Loucy (cell line): Measurements from ENCODE around the gene PKNOX2.

Experiments used
- H2AFZ ChIP-seq: fragments of 200-600 bp; sonication (generic); 2 replicates; pipeline ENCODE4 v1.6.0; 2016; ENCODE audit warnings: antibody characterized with exemption, mild to moderate bottlenecking, low read length, moderate library complexity
- H3F3A ChIP-seq: fragments of 200-600 bp; 2 replicates; pipeline ENCODE4 v1.6.0; 2016; ENCODE audit warnings: antibody characterized with exemption, low read depth, mild to moderate bottlenecking
- H3K27me3 ChIP-seq: fragments of 200-600 bp; sonication (generic); 2 replicates; pipeline ENCODE4 v1.6.1; 2014; ENCODE audit warnings: low read length, mild to moderate bottlenecking; ENCODE audit not compliant: insufficient read depth, poor library complexity, severe bottlenecking
- H3K36me3 ChIP-seq: fragments of 200-600 bp; sonication (generic); 2 replicates; pipeline ENCODE4 v1.6.1; 2016; ENCODE audit warnings: low read length; ENCODE audit not compliant: insufficient read depth
- H3K4me1 ChIP-seq: fragments of 200-600 bp; sonication (generic); 2 replicates; pipeline ENCODE4 v1.5.1; 2014; ENCODE audit warnings: low read length, mild to moderate bottlenecking; ENCODE audit not compliant: insufficient read depth, poor library complexity, severe bottlenecking
- H3K4me2 ChIP-seq: fragments of 200-600 bp; sonication (generic); 2 replicates; pipeline ENCODE4 v1.6.0; 2014; ENCODE audit warnings: antibody characterized with exemption, low read length, low read depth, mild to moderate bottlenecking; ENCODE audit not compliant: poor library complexity, severe bottlenecking
- H3K4me3 ChIP-seq: fragments of 200-600 bp; sonication (generic); 2 replicates; pipeline ENCODE4 v1.5.1; 2014; ENCODE audit warnings: low read length, mild to moderate bottlenecking, mixed read lengths; ENCODE audit not compliant: poor library complexity, severe bottlenecking
- H3K79me2 ChIP-seq: fragments of 200-600 bp; sonication (generic); 2 replicates; pipeline ENCODE4 v1.6.1; 2014; ENCODE audit warnings: low read length; ENCODE audit not compliant: insufficient read depth
- H3K9ac ChIP-seq: fragments of 200-600 bp; sonication (generic); 2 replicates; pipeline ENCODE4 v1.6.0; 2014; ENCODE audit warnings: mild to moderate bottlenecking, low read depth, low read length, moderate library complexity; ENCODE audit not compliant: poor library complexity, severe bottlenecking
- H3K9me2 ChIP-seq: fragments of 200-600 bp; sonication (generic); replicated peaks from 2 replicates; pipeline ENCODE4 v1.6.1; 2016; ENCODE audit warnings: low read depth, low read length, mixed read lengths
- H3K9me3 ChIP-seq: fragments of 200-600 bp; sonication (generic); 2 replicates; pipeline ENCODE4 v1.6.1; 2014; ENCODE audit warnings: mild to moderate bottlenecking, antibody characterized with exemption, low read length, low read depth; ENCODE audit not compliant: insufficient read depth
- H4K20me1 ChIP-seq: fragments of 200-600 bp; sonication (generic); 2 replicates; pipeline ENCODE4 v1.6.0; 2014; ENCODE audit warnings: antibody characterized with exemption, low read length, mild to moderate bottlenecking; ENCODE audit not compliant: insufficient read depth, poor library complexity, severe bottlenecking
- EZH2phosphoT487 ChIP-seq: fragments of 200-600 bp; IDR thresholded peaks from 2 replicates; pipeline ENCODE4 v1.6.1; 2018; ENCODE audit warnings: antibody characterized with exemption, mild to moderate bottlenecking, moderate library complexity, borderline replicate concordance
- TF ChIP-seq, protein P1 (sequence below): fragments of 200-600 bp; sonication (generic); conservative IDR thresholded peaks from 2 replicates; pipeline ENCODE4 v1.5.1; 2014; ENCODE audit warnings: mild to moderate bottlenecking, antibody characterized with exemption, low read length

The PKNOX2 gene

GRCh38 chr11:125235071-125235471 is 70.5 kb downstream of the PKNOX2 start:
- Histone ChIP-seq H3F3A (no peaks in the 10 kb centered on the region), H2AFZ (no peak overlapping the region), H3K9ac (no peak overlapping the region), H3K36me3 (no peaks in the 10 kb centered on the region), H3K79me2 (no peaks in the 10 kb centered on the region), H3K4me2 (no peak overlapping the region), H3K4me1 (no peaks in the 10 kb centered on the region), H3K4me3 (no peak overlapping the region), H4K20me1 (no peaks in the 10 kb centered on the region), H3K27me3 (no peaks in the 10 kb centered on the region), H3K9me3 (no peaks in the 10 kb centered on the region), H3K9me2 (no peaks in the 10 kb centered on the region)
- no peak for TF ChIP-seq EZH2phosphoT487
- TF ChIP-seq, protein P1, sequence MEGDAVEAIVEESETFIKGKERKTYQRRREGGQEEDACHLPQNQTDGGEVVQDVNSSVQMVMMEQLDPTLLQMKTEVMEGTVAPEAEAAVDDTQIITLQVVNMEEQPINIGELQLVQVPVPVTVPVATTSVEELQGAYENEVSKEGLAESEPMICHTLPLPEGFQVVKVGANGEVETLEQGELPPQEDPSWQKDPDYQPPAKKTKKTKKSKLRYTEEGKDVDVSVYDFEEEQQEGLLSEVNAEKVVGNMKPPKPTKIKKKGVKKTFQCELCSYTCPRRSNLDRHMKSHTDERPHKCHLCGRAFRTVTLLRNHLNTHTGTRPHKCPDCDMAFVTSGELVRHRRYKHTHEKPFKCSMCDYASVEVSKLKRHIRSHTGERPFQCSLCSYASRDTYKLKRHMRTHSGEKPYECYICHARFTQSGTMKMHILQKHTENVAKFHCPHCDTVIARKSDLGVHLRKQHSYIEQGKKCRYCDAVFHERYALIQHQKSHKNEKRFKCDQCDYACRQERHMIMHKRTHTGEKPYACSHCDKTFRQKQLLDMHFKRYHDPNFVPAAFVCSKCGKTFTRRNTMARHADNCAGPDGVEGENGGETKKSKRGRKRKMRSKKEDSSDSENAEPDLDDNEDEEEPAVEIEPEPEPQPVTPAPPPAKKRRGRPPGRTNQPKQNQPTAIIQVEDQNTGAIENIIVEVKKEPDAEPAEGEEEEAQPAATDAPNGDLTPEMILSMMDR = no peak

DNA sequence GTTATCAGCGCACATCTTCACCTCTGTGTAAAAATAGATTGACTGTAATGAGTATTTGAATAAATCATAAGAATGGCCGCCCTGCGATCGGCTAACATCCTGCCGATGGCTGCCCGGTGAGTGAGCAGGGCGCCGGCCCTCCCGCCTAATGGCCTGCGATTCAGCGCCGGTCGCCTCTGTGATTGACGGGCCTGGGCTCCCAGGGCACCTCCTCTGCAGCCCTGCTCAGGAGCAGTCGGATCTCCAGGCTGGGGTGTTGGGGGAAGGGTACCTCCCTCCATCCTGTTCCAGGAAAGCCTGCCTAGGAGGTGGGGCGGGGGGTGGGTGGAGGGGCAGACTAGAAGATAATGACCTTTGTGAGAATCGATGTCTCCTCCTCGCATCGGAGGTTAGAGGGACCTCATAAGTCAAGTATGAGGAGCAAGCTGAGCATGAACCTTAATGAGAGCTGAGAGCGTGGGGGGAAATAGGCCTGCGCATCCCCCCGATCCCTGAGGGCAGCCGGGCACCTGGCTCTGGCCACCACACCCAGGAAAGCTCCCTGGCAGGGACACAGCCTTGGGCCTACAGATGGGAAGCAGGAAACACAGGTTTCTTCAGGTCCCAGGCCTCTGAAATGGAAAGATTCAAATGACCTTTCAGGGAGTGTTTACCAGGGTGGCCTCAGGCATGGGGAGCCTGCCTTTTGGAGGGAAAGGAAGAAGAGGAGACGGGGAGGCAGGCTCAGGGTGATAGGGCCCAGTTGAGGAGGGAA is 71.7 kb downstream of the PKNOX2 start:
- Histone ChIP-seq H3K4me1 (no peaks in the 10 kb centered on the region), H3F3A (no peaks in the 10 kb centered on the region), H3K4me3 (no peak overlapping the region), H3K4me2 (no peak overlapping the region), H4K20me1 (no peaks in the 10 kb centered on the region), H3K27me3 (no peaks in the 10 kb centered on the region), H3K79me2 (no peaks in the 10 kb centered on the region), H2AFZ (no peak overlapping the region), H3K9me2 (no peaks in the 10 kb centered on the region), H3K9me3 (no peaks in the 10 kb centered on the region), H3K36me3 (no peaks in the 10 kb centered on the region), H3K9ac (no peak overlapping the region)
- TF ChIP-seq, protein P1 = no peak
- no peak for TF ChIP-seq EZH2phosphoT487

DNA sequence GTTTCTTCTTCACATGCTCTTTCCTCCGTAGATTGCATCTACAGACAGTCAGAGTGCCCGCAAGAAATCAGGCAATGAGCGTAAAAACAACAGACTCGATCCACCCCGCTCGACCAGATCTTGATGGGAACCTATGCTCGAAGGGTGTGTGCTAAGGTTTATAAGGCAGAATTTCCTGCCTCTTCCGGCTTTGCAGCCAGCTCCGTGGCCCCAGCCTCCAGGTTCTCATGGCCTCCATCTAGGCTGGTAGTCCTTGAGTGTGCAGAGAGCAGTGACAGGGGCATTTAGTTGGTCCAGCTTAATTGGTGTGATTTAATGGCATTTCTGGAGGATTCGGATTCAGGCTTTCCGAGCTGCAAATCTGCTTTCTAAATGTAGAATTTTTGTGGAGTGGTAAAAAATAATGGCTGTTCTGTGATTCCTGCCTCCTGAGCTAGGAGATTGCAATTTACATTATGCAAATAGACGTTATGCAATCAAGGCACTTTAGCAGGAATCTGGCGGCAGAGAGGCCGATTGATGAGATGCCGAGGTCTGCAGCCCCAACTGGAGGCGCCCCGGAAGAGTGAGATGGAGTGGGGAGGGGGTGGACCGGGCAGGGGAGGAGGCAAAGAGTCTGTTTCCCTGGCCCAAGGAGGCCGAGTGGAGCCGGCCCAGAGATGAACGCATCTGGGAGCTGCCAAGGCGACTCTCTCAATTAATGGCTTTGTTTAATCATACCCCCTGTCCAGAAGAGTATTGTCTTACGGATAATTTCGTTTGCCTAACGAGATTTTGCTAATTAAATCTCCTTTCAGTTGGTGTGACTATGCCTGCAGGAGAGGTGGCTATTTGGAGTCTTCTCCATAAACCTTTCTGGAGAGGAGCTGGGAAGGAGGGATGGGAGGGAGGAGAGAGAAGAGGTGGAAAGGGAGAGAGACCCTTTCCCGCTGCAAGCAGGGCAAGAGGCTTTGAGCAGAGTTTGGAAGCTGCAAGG is 75.3 kb downstream of the PKNOX2 start:
- H3K9me3 ChIP-seq = no peaks in the 10 kb centered on the region
- no peak overlapping the region for H3K4me3 ChIP-seq
- TF ChIP-seq, protein P1 = no peak
- no peak for TF ChIP-seq EZH2phosphoT487
- H3K4me1 ChIP-seq = no peaks in the 10 kb centered on the region
- H3K4me2 ChIP-seq = no peak overlapping the region
- H3K9me2 ChIP-seq = no peaks in the 10 kb centered on the region
- H3K27me3 ChIP-seq = no peaks in the 10 kb centered on the region
- no peaks in the 10 kb centered on the region for H3K36me3 ChIP-seq
- no peak overlapping the region for H3K9ac ChIP-seq
- H2AFZ ChIP-seq = no peak overlapping the region
- H3K79me2 ChIP-seq = no peaks in the 10 kb centered on the region
- no peaks in the 10 kb centered on the region for H3F3A ChIP-seq
- no peaks in the 10 kb centered on the region for H4K20me1 ChIP-seq
